IMR-90 (cell line): ENCODE results near the gene THAP12. TPM values are rescaled to one million over a fixed set of nuclear protein-coding genes. Genes with fewer than 3 reads are reported as not detected.

Experiments used
- ATAC-seq: fragments of 200-7000 bp; cut with Tn5 transposase; 2 replicates; pipeline ENCODE4 v1.9.1; 2020; ENCODE audit warnings: low read depth, mild to moderate bottlenecking, moderate library complexity
- BruUV-seq: library from RNA; stranded (reverse); fragments of 400-500 nt; replicated peaks from 2 replicates; lab custom pipeline; 2021; lab: Mats Ljungman, UMichigan
- CTCF ChIA-PET: fragments of 300-600 bp; formaldehyde crosslinking; extraction: SDS; loops from one replicate; lab custom pipeline; 2021; ENCODE audit warnings: antibody characterized with exemption; lab: Yijun Ruan, JAX
- POLR2A ChIA-PET: fragments of 300-600 bp; sonication (Branson Sonifier 250); formaldehyde crosslinking; loops from one replicate; lab custom pipeline; 2022; ENCODE audit warnings: antibody characterized with exemption; ENCODE audit not compliant: unreplicated experiment; lab: Charles Lee
- DNase-seq: peaks from one replicate; pipeline ENCODE4 v3.0.0; 2013
- H2AFZ ChIP-seq: replicated peaks from 2 replicates; pipeline ENCODE3; 2013; ENCODE audit warnings: low read length, mild to moderate bottlenecking; ENCODE audit not compliant: poor library complexity
- H2AK5ac ChIP-seq: 2 replicates; pipeline ENCODE4 v1.6.1; 2013; ENCODE audit warnings: low read depth, low read length, inconsistent platforms
- H2AK9ac ChIP-seq: replicated peaks from 2 replicates; pipeline ENCODE3; 2013; ENCODE audit warnings: mild to moderate bottlenecking, low read depth, low read length, moderate library complexity; ENCODE audit not compliant: poor library complexity
- H2BK120ac ChIP-seq: 2 replicates; pipeline ENCODE4 v1.6.1; 2013; ENCODE audit warnings: low read depth, low read length, inconsistent platforms
- H2BK15ac ChIP-seq: 3 replicates; pipeline ENCODE4 v1.6.1; 2013; ENCODE audit warnings: low read depth, low read length, inconsistent platforms
- H2BK20ac ChIP-seq: 2 replicates; pipeline ENCODE4 v1.6.1; 2013; ENCODE audit warnings: low read depth, mild to moderate bottlenecking, inconsistent platforms, low read length, moderate library complexity
- H2BK5ac ChIP-seq: 2 replicates; pipeline ENCODE4 v1.6.1; 2013; ENCODE audit warnings: mild to moderate bottlenecking, low read depth, low read length, inconsistent platforms; ENCODE audit not compliant: poor library complexity, severe bottlenecking
- H3K14ac ChIP-seq: replicated peaks from 2 replicates; pipeline ENCODE4 v1.6.1; 2013; ENCODE audit warnings: low read depth, low read length, inconsistent platforms
- H3K18ac ChIP-seq: 2 replicates; pipeline ENCODE4 v1.6.1; 2013; ENCODE audit warnings: low read depth, low read length, control low read depth
- H3K23ac ChIP-seq: 2 replicates; pipeline ENCODE4 v1.6.1; 2013; ENCODE audit warnings: low read depth, low read length, inconsistent platforms
- H3K27ac ChIP-seq: 2 replicates; pipeline ENCODE4 v1.5.1; 2013; ENCODE audit warnings: mild to moderate bottlenecking, control low read depth, low read length; ENCODE audit not compliant: insufficient read depth
- H3K27me3 ChIP-seq: 2 replicates; pipeline ENCODE4 v1.6.1; 2013; ENCODE audit warnings: low read length; ENCODE audit not compliant: control insufficient read depth, insufficient read depth
- H3K36me3 ChIP-seq: 2 replicates; pipeline ENCODE4 v1.6.1; 2013; ENCODE audit warnings: low read length, mixed read lengths; ENCODE audit not compliant: control insufficient read depth, insufficient read depth
- H3K4ac ChIP-seq: 2 replicates; pipeline ENCODE4 v1.6.1; 2013; ENCODE audit warnings: low read depth, low read length, inconsistent platforms
- H3K4me1 ChIP-seq: 2 replicates; pipeline ENCODE4 v1.6.1; 2013; ENCODE audit warnings: low read length, mixed read lengths; ENCODE audit not compliant: control insufficient read depth, insufficient read depth
- H3K4me2 ChIP-seq: 2 replicates; pipeline ENCODE4 v1.6.1; 2013; ENCODE audit warnings: low read depth, mild to moderate bottlenecking, control low read depth, low read length, moderate library complexity
- H3K4me3 ChIP-seq: 2 replicates; pipeline ENCODE4 v1.5.1; 2013; ENCODE audit warnings: low read depth, mild to moderate bottlenecking, control low read depth, low read length, moderate library complexity; ENCODE audit not compliant: insufficient read depth
- H3K56ac ChIP-seq: 2 replicates; pipeline ENCODE4 v1.6.1; 2013; ENCODE audit warnings: low read length, inconsistent platforms; ENCODE audit not compliant: insufficient read depth; ENCODE audit errors: extremely low read depth
- H3K79me1 ChIP-seq, 2 experiments: 2 replicates each; pipeline ENCODE4 v1.6.1; 2013; ENCODE audit warnings: low read length in 2 of 2, inconsistent platforms in 1 of 2, low read depth in 1 of 2
- H3K9ac ChIP-seq: 2 replicates; pipeline ENCODE4 v1.6.1; 2013; ENCODE audit warnings: low read depth, low read length, control low read depth
- H3K9me1 ChIP-seq: 2 replicates; pipeline ENCODE4 v1.6.1; 2013; ENCODE audit warnings: low read length, inconsistent platforms; ENCODE audit not compliant: insufficient read depth
- H3K9me3 ChIP-seq: 2 replicates; pipeline ENCODE4 v1.6.1; 2013; ENCODE audit warnings: low read length; ENCODE audit not compliant: control insufficient read depth, insufficient read depth
- H4K20me1 ChIP-seq: 2 replicates; pipeline ENCODE4 v1.6.1; 2013; ENCODE audit warnings: low read length, inconsistent platforms; ENCODE audit not compliant: insufficient read depth
- H4K5ac ChIP-seq: 2 replicates; pipeline ENCODE4 v1.6.1; 2013; ENCODE audit warnings: mild to moderate bottlenecking, low read depth, low read length, control low read depth
- H4K8ac ChIP-seq, 2 experiments: 2 replicates each; pipeline ENCODE4 v1.6.1; 2013; ENCODE audit warnings: low read depth in 2 of 2, low read length in 2 of 2, control low read depth in 1 of 2, inconsistent platforms in 1 of 2
- H4K91ac ChIP-seq: 2 replicates; pipeline ENCODE4 v1.6.1; 2013; ENCODE audit warnings: low read depth, low read length, inconsistent platforms; ENCODE audit not compliant: insufficient read depth
- CEBPB ChIP-seq: IDR thresholded peaks from 2 replicates; pipeline ENCODE4 v1.6.1; 2012; ENCODE audit warnings: low read depth, low read length, improper control_type of control experiment
- CHD1 ChIP-seq: IDR thresholded peaks from 2 replicates; pipeline ENCODE4 v1.6.1; 2012; ENCODE audit warnings: low read depth, low read length, improper control_type of control experiment
- MAFK ChIP-seq: IDR thresholded peaks from 2 replicates; pipeline ENCODE4 v1.6.1; 2012; ENCODE audit warnings: low read depth, low read length, improper control_type of control experiment
- POLR2A ChIP-seq: IDR thresholded peaks from 2 replicates; pipeline ENCODE4 v1.6.1; 2012; ENCODE audit warnings: mild to moderate bottlenecking, low read depth, low read length
- RCOR1 ChIP-seq: IDR thresholded peaks from 2 replicates; pipeline ENCODE4 v1.6.1; 2012; ENCODE audit warnings: mild to moderate bottlenecking, low read length, improper control_type of control experiment; ENCODE audit not compliant: insufficient replicate concordance
- USF2 ChIP-seq: fragments of 150-350 bp; IDR thresholded peaks from 2 replicates; pipeline ENCODE4 v1.6.1; 2017; ENCODE audit warnings: mild to moderate bottlenecking, antibody characterized with exemption, low read length, low read depth
- dilution Hi-C: fragments of 300-500 bp; cut with HindIII; formaldehyde crosslinking; loops from one replicate; pipeline ENCODE4 v1.14.3; 2018; ENCODE audit warnings: low sequenced_read_pairs; ENCODE audit not compliant: unreplicated experiment
- in situ Hi-C: fragments of 300-500 bp; cut with MboI; formaldehyde crosslinking; loops from 3 replicates; pipeline ENCODE4 v1.14.3; 2019; ENCODE audit warnings: low sequenced_read_pairs, inconsistent platforms, mixed read lengths
- intact Hi-C: fragments of 100-400 bp; cut with micrococcal nuclease; formaldehyde crosslinking; loops from 2 replicates; pipeline ENCODE4 v1.10.0; 2022
- polyA plus RNA-seq, 3 experiments: library from polyadenylated mRNA; depleted of rRNA; stranded (reverse); fragments of >200 nt; gene quantifications; 2 replicates each; pipeline ENCODE4 v1.2.3, GENCODE V29; 2012; ENCODE audit warnings: low replicate concordance in 1 of 3
- total RNA-seq: library from RNA; depleted of rRNA; stranded (reverse); fragments of >200 nt; gene quantifications from 2 replicates; pipeline ENCODE4 v1.2.3, GENCODE V29; 2012
- TF ChIP-seq, protein P1 (sequence below): conservative IDR thresholded peaks from 2 replicates; pipeline ENCODE4 v1.5.1; 2012; ENCODE audit warnings: mild to moderate bottlenecking, low read depth, low read length, improper control_type of control experiment

THAP12 gene
- total and polyA plus RNA-seq, 2 of the 4 experiments (the other 2 are of a cell fraction) = 25.1 to 27.3 TPM

DNA sequence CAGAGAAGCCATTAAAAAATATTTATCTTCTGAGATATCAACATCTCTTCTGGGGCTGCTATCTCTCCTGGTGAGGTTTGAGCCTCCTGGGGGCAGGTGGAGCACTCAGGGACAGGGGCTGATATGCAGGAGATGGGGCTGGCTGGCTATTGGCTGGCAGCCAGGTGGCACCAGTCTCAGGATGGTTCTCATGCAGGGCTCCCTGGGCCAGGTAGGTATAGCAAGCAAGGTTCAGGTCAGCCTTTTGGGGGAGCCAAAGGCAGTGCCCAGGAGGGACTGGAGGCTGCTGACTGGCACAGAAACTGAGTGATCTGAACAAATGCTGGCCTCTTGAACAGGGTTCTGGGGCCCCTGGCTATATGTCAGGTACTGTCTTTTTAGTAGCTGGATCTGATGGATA, 34.1 kb upstream of the THAP12 start:
- Histone ChIP-seq H3K4me2 (no peak overlapping the region), H3K56ac (no peak overlapping the region), H4K8ac (no peak overlapping the region), H2BK5ac (no peak overlapping the region), H2AFZ (no peak overlapping the region), H3K27ac (no peak overlapping the region), H3K9me3 (no peaks in the 10 kb centered on the region; the same call in 1 of the 2 replicates), H4K5ac (no peak overlapping the region), H2AK9ac (no peak overlapping the region), H3K36me3 (no peaks in the 10 kb centered on the region), H4K91ac (no peak overlapping the region), H3K14ac (no peak overlapping the region), H3K4me3 (no peak overlapping the region), H2BK15ac (no peak overlapping the region), H2BK20ac (no peak overlapping the region), H3K79me1 (no peaks in the 10 kb centered on the region), H3K23ac (no peak overlapping the region), H3K4ac (no peak overlapping the region), H4K20me1 (no peaks in the 10 kb centered on the region), H3K9ac (no peak overlapping the region), H2BK120ac (no peak overlapping the region), H3K18ac (no peak overlapping the region), H3K9me1 (no peaks in the 10 kb centered on the region), H3K4me1 (no peaks in the 10 kb centered on the region), H2AK5ac (no peak overlapping the region), H3K27me3 (peaks cover 29% of the 10 kb centered on the region)
- POLR2A ChIA-PET = no interaction called here
- CTCF ChIA-PET = no interaction called here
- in situ Hi-C loops (no loop called here), intact Hi-C loops (no loop called here), dilution Hi-C loops (no loop called here)
- TF ChIP-seq, protein P1, sequence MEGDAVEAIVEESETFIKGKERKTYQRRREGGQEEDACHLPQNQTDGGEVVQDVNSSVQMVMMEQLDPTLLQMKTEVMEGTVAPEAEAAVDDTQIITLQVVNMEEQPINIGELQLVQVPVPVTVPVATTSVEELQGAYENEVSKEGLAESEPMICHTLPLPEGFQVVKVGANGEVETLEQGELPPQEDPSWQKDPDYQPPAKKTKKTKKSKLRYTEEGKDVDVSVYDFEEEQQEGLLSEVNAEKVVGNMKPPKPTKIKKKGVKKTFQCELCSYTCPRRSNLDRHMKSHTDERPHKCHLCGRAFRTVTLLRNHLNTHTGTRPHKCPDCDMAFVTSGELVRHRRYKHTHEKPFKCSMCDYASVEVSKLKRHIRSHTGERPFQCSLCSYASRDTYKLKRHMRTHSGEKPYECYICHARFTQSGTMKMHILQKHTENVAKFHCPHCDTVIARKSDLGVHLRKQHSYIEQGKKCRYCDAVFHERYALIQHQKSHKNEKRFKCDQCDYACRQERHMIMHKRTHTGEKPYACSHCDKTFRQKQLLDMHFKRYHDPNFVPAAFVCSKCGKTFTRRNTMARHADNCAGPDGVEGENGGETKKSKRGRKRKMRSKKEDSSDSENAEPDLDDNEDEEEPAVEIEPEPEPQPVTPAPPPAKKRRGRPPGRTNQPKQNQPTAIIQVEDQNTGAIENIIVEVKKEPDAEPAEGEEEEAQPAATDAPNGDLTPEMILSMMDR = no peak
- TF ChIP-seq RCOR1 (no peak), USF2 (no peak), MAFK (no peak), CEBPB (no peak), CHD1 (no peak), POLR2A (no peak)
- DNase-seq (no peak), ATAC-seq (no peak)
- no TSS peak for BruUV-seq
